ENCODE measurements around the gene RNF123. TPM values are rescaled to one million over a fixed set of nuclear protein-coding genes. Genes with fewer than 3 reads are reported as not detected.

The RNF123 gene
- total RNA-seq: 17.6 and 21.5 TPM in 2 replicates

DNA sequence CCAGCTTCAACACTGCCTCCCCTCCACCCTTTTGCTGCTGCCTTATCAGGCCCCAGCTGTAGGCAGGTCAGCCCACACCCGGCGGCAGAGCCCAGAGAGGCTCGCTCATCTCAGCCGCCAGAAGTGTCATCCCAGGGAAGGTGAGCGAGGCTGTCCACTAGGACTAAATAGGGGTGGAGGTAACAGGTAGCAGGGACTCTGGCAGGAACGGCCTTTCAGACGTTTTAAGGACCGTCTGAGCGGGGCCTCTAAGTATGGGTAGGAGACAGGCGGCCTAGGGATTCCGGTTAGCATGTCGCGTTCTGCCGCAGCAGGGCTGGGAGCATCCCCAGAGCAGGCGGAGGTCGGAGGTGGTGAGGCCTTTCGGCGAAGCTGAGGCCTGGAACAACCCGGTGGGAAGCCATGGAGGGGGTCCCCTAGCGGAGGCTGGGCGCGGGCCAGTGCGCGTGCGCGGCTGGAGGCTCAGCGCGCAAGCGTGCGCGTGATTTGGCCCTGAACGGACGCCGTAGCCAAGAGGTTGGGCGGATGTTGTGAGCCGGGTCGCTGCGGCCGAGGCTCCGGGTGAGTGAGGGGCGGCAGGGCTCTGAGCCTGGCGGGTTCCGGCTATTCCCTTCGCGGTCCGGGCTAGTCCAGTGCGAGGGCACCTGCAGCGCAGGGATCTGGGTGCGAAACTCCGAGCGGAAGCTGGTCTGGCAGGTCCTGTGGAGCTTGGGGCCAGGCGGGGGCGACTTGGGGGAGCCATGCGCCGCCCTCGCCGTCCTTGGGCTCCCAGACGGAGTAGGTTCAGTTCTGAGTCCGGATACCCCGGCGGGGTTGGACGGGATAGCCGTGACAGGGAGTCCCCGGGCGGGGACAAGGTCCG lies at the start of gene RNF123, which contains the start of gene MST1:
Gene RNF123 (plus strand): TSS at position 512 of the 862 bp plus-strand sequence. CDS start 1,609 bp downstream, outside the sequence.
Gene MST1 (minus strand): TSS at position 429 of the 862 bp plus-strand sequence. CDS start 783 bp downstream, outside the sequence.
- Histone ChIP-seq H3K36me3 (ENCODE audit: control insufficient read depth, insufficient read depth, low read length) (no peaks in the 10 kb centered on the region), H3K27me3 (ENCODE audit: control insufficient read depth, insufficient read depth, low read length) (no peaks in the 10 kb centered on the region), H3K4me3 (ENCODE audit: low read depth, low read length) (peak within 1 kb of the TSS; percentile 95)
- FAIRE-seq (no peak), DNase-seq (ENCODE audit: low read depth) (peak; percentile 72)
- TF ChIP-seq, protein P1, sequence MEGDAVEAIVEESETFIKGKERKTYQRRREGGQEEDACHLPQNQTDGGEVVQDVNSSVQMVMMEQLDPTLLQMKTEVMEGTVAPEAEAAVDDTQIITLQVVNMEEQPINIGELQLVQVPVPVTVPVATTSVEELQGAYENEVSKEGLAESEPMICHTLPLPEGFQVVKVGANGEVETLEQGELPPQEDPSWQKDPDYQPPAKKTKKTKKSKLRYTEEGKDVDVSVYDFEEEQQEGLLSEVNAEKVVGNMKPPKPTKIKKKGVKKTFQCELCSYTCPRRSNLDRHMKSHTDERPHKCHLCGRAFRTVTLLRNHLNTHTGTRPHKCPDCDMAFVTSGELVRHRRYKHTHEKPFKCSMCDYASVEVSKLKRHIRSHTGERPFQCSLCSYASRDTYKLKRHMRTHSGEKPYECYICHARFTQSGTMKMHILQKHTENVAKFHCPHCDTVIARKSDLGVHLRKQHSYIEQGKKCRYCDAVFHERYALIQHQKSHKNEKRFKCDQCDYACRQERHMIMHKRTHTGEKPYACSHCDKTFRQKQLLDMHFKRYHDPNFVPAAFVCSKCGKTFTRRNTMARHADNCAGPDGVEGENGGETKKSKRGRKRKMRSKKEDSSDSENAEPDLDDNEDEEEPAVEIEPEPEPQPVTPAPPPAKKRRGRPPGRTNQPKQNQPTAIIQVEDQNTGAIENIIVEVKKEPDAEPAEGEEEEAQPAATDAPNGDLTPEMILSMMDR (IDR thresholded peaks at IDR 0.05; ENCODE audit: insufficient read depth, low read length, severe bottlenecking): peak; percentile 51

DNA sequence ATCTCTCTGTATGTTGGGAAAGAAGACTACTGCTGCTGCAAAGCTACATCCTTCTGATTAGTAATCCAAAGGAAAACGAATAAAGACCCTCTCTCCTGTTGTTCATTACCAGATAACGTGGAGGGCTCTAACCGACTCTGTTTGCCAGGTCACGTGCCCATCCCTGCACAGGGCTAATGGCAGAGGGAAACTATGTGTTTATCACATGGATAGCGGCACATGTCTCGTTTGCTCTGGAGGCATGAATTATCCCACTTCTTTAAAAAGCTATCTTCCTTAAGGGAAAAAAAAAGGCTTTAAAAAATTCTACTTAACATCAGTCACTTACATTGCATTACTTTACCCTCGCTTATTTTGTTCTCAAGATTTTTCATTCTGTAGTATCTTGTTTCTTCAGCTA lies 48.1 kb upstream of the RNF123 start:
- Histone ChIP-seq H3K36me3 (ENCODE audit: control insufficient read depth, insufficient read depth, low read length) (no peaks in the 10 kb centered on the region), H3K27me3 (ENCODE audit: control insufficient read depth, insufficient read depth, low read length) (no peaks in the 10 kb centered on the region), H3K4me3 (ENCODE audit: low read depth, low read length) (no peak overlapping the region)
- DNase-seq (ENCODE audit: low read depth) (no peak), FAIRE-seq (no peak)
- TF ChIP-seq, protein P1 (IDR thresholded peaks at IDR 0.05; ENCODE audit: insufficient read depth, low read length, severe bottlenecking): no peak

DNA sequence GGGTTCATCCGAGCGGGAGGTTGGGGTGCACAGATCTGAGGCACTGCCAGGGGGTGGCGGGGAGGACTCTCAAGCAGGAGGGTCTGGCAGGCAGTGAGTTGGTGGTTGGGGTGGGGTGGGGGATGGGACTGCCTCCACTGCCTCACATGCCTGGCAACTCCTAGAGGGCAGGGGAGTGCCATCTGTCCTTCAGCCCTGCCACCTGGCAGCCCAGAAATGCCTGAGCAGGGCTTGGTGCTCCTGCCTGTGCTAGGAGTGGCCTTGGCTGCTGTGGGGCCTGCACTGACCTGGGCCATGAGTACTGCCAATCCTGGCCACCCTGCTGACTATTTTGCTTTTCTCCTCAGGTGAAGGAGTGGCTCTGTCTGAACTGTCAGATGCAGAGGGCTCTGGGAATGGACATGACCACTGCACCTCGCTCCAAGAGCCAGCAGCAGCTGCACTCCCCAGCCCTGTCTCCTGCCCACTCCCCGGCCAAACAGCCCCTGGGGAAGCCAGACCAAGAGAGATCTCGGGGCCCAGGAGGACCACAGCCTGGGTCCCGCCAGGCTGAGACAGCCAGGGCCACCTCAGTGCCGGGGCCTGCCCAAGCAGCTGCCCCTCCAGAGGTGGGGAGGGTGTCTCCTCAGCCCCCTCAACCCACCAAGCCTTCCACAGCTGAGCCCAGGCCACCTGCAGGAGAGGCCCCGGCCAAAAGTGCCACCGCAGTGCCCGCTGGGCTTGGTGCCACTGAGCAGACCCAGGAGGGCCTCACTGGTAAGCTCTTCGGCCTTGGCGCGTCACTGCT lies 47.2 kb upstream of the RNF123 start:
- DNase-seq (ENCODE audit: low read depth) (no peak), FAIRE-seq (no peak)
- H3K4me3 ChIP-seq (ENCODE audit: low read depth, low read length): no peak overlapping the region
- TF ChIP-seq, protein P1 (IDR thresholded peaks at IDR 0.05; ENCODE audit: insufficient read depth, low read length, severe bottlenecking): no peak
- H3K27me3 ChIP-seq (ENCODE audit: control insufficient read depth, insufficient read depth, low read length): no peaks in the 10 kb centered on the region
- H3K36me3 ChIP-seq (ENCODE audit: control insufficient read depth, insufficient read depth, low read length): no peaks in the 10 kb centered on the region

DNA sequence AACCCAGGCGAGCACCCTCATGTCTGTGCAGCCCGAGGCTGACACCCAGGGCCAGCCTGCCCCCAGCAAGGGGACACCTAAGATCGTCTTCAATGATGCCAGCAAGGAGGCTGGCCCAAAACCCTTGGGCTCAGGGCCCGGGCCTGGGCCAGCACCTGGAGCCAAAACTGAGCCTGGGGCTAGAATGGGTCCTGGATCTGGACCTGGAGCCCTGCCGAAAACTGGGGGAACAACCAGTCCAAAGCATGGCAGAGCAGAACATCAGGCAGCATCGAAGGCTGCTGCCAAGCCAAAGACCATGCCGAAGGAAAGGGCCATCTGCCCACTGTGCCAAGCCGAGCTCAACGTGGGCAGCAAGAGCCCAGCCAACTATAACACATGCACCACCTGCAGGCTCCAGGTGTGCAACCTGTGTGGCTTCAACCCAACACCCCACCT lies 46.6 kb upstream of the RNF123 start:
- TF ChIP-seq, protein P1 (IDR thresholded peaks at IDR 0.05; ENCODE audit: insufficient read depth, low read length, severe bottlenecking): no peak
- H3K27me3 ChIP-seq (ENCODE audit: control insufficient read depth, insufficient read depth, low read length): no peaks in the 10 kb centered on the region
- H3K36me3 ChIP-seq (ENCODE audit: control insufficient read depth, insufficient read depth, low read length): no peaks in the 10 kb centered on the region
- no peak overlapping the region for H3K4me3 ChIP-seq (ENCODE audit: low read depth, low read length)
- FAIRE-seq: no peak
- no peak for DNase-seq (ENCODE audit: low read depth)

DNA sequence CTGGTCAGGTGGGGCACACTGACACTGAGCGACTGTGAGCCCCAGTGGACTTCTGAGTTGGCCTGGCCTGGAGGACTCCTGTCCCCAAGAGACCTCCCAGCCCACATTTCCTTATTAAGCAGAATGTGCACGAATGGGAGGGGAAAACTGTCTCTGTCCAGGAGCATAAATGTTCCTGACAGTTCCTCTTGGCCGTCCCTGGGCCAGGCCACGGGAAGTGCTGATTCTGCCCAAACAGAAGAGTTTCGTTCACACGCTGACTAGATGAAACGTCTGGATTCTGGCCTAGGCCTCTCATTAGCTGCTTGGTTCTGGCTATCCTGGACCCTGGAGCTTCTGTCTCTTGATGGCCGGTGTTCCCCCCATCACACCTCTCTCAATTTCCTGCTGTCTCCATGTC lies 44.7 kb upstream of the RNF123 start:
- no peak overlapping the region for H3K4me3 ChIP-seq (ENCODE audit: low read depth, low read length)
- H3K27me3 ChIP-seq (ENCODE audit: control insufficient read depth, insufficient read depth, low read length): no peaks in the 10 kb centered on the region
- DNase-seq (ENCODE audit: low read depth) (no peak), FAIRE-seq (no peak)
- TF ChIP-seq, protein P1 (IDR thresholded peaks at IDR 0.05; ENCODE audit: insufficient read depth, low read length, severe bottlenecking): no peak
- no peaks in the 10 kb centered on the region for H3K36me3 ChIP-seq (ENCODE audit: control insufficient read depth, insufficient read depth, low read length)
